Skeletal muscle cell (primary cell): ENCODE data around the gene MYH7B.

Source experiments
- DNase-seq: peaks from one replicate; pipeline ENCODE4 v3.0.0-alpha.2; 2010; ENCODE audit warnings: low read depth
- H3K4me3 ChIP-seq: 2 replicates; pipeline ENCODE4 v1.5.1; 2011; ENCODE audit warnings: low read depth, mild to moderate bottlenecking, control low read depth, low read length, moderate library complexity

Gene MYH7B

GRCh38 chr20:34987288-34988190 is 31.9 kb downstream of the MYH7B start:
- no peak overlapping the region for H3K4me3 ChIP-seq
- no peak for DNase-seq

- DNase-seq: no peak
- no peak overlapping the region for H3K4me3 ChIP-seq
These were observed 32.5 kb downstream of the MYH7B start for GRCh38 chr20:34988191-34988540.

GRCh38 chr20:34989118-34989517 is 33.5 kb downstream of the MYH7B start:
- DNase-seq: no peak
- H3K4me3 ChIP-seq: no peak overlapping the region

GRCh38 chr20:34989670-34990069 is 34.0 kb downstream of the MYH7B start:
- H3K4me3 ChIP-seq: no peak overlapping the region
- DNase-seq: no peak

GRCh38 chr20:34990231-34990630 is 34.6 kb downstream of the MYH7B start:
- H3K4me3 ChIP-seq: no peak overlapping the region
- DNase-seq: no peak

- no peak overlapping the region for H3K4me3 ChIP-seq
- DNase-seq: no peak
These were observed 35.1 kb downstream of the MYH7B start for GRCh38 chr20:34990661-34991214.

GRCh38 chr20:34992751-34993417 is 37.2 kb downstream of the MYH7B start:
- DNase-seq: no peak
- H3K4me3 ChIP-seq: no peak overlapping the region

- no peak for DNase-seq
- no peak overlapping the region for H3K4me3 ChIP-seq
These were observed 38.4 kb downstream of the MYH7B start for GRCh38 chr20:34993941-34994508.

- no peak overlapping the region for H3K4me3 ChIP-seq
- no peak for DNase-seq
These were observed 39.0 kb downstream of the MYH7B start for GRCh38 chr20:34994509-34995131.

GRCh38 chr20:34995192-34995591 is 39.5 kb downstream of the MYH7B start:
- DNase-seq: no peak
- no peak overlapping the region for H3K4me3 ChIP-seq

GRCh38 chr20:34995696-34996095 is 40.0 kb downstream of the MYH7B start:
- H3K4me3 ChIP-seq: no peak overlapping the region
- DNase-seq: no peak

- H3K4me3 ChIP-seq: no peak overlapping the region
- DNase-seq: no peak
These were observed 40.8 kb downstream of the MYH7B start for GRCh38 chr20:34996243-34997028.

GRCh38 chr20:34997131-34997561 is 41.5 kb downstream of the MYH7B start:
- no peak overlapping the region for H3K4me3 ChIP-seq
- DNase-seq: no peak

- no peak for DNase-seq
- no peak overlapping the region for H3K4me3 ChIP-seq
These were observed 42.1 kb downstream of the MYH7B start for GRCh38 chr20:34997774-34998173.

- H3K4me3 ChIP-seq: no peak overlapping the region
- DNase-seq: no peak
These were observed 42.8 kb downstream of the MYH7B start for GRCh38 chr20:34998331-34998950.

- no peak for DNase-seq
These were observed 43.4 kb downstream of the MYH7B start for GRCh38 chr20:34999021-34999451.

GRCh38 chr20:34999782-35000181 is 44.1 kb downstream of the MYH7B start:
- no peak for DNase-seq
- no peak overlapping the region for H3K4me3 ChIP-seq

More at GRCh38 chr20:34999021-34999451, 43.4 kb downstream of the MYH7B start:
- H3K4me3 ChIP-seq: no peak overlapping the region

- H3K4me3 ChIP-seq: no peak overlapping the region
- no peak for DNase-seq
These were observed 44.7 kb downstream of the MYH7B start for GRCh38 chr20:35000311-35000921.
